Measurements from ENCODE around the gene NIPSNAP2.

GRCh38 chr7:56030340-56030739, 66.0 kb downstream of the NIPSNAP2 start:
- TF ChIP-seq CTCF (IDR thresholded peaks at IDR 0.05), result no peak
- no peak for TF ChIP-seq POLR2A (IDR thresholded peaks at IDR 0.05)

Measured in esophagus squamous epithelium (tissue), 4 donors.